Endodermal cell (in vitro differentiated cells): ENCODE data around the gene APPL2. TPM values are rescaled to one million over a fixed set of nuclear protein-coding genes. Genes with fewer than 3 reads are reported as not detected.

Experiments
- DNase-seq: peaks from one replicate; pipeline ENCODE4 v3.0.0-alpha.2; 2017
- H3K27ac ChIP-seq: 2 replicates; pipeline ENCODE4 v1.5.1; 2013; ENCODE audit warnings: mild to moderate bottlenecking, low read depth, low read length, moderate library complexity
- H3K27me3 ChIP-seq: 2 replicates; pipeline ENCODE4 v1.6.1; 2013; ENCODE audit warnings: mild to moderate bottlenecking, low read length, moderate library complexity; ENCODE audit not compliant: insufficient read depth, control insufficient read depth, poor library complexity, severe bottlenecking
- H3K36me3 ChIP-seq: 2 replicates; pipeline ENCODE4 v1.7.0; 2013; ENCODE audit warnings: mild to moderate bottlenecking, low read length, moderate library complexity; ENCODE audit not compliant: control insufficient read depth, insufficient read depth
- H3K4me1 ChIP-seq: one replicate; pipeline ENCODE4 v1.7.0; 2013; ENCODE audit warnings: low read length; ENCODE audit not compliant: control insufficient read depth, insufficient read depth
- H3K4me3 ChIP-seq: 2 replicates; pipeline ENCODE4 v1.5.1; 2013; ENCODE audit warnings: mild to moderate bottlenecking, low read length, moderate library complexity
- H3K9ac ChIP-seq: 2 replicates; pipeline ENCODE4 v1.6.1; 2013; ENCODE audit warnings: mild to moderate bottlenecking, low read length, moderate library complexity; ENCODE audit not compliant: poor library complexity, severe bottlenecking; ENCODE audit errors: extremely low read depth
- H3K9me3 ChIP-seq: 2 replicates; pipeline ENCODE4 v1.6.1; 2013; ENCODE audit warnings: mild to moderate bottlenecking, low read length, moderate library complexity; ENCODE audit not compliant: control insufficient read depth
- H3K27ac Mint-ChIP-seq: 2 replicates; pipeline ENCODE4 v1.8.0; 2020; ENCODE audit warnings: mixed read lengths
- H3K27me3 Mint-ChIP-seq: 2 replicates; pipeline ENCODE4 v1.8.0; 2021; ENCODE audit warnings: mild to moderate bottlenecking, mixed read lengths; ENCODE audit not compliant: insufficient read depth
- H3K36me3 Mint-ChIP-seq: 2 replicates; pipeline ENCODE4 v1.8.0; 2020; ENCODE audit warnings: low read depth, mixed read lengths
- H3K4me1 Mint-ChIP-seq: 2 replicates; pipeline ENCODE4 v1.8.0; 2020; ENCODE audit warnings: mixed read lengths
- H3K4me3 Mint-ChIP-seq: 2 replicates; pipeline ENCODE4 v1.8.0; 2020; ENCODE audit warnings: mild to moderate bottlenecking, moderate library complexity, mixed read lengths
- H3K9me3 Mint-ChIP-seq: 2 replicates; pipeline ENCODE4 v1.8.0; 2020; ENCODE audit warnings: mild to moderate bottlenecking, mixed read lengths
- WGBS, 2 experiments: methylation state at CpG; one replicate each; pipeline versions ENCODE4 v1.1.5 to v1.1.7; 2013; ENCODE audit warnings: missing lambda C conversion rate in 2 of 2, mixed read lengths in 1 of 2; ENCODE audit not compliant: insufficient coverage in 1 of 2, insufficient read length in 1 of 2; 5-methylcytosine and 5-hydroxymethylcytosine counted together
- total RNA-seq, 2 donors: library from RNA; stranded (reverse); fragmentation: NEBNext Ultra II Directional in 1 of 2; extraction: Animal tissue kit (Norgen Biotek cat#: 25700) in 1 of 2; gene quantifications; 2 replicates in 1 of 2; 3 replicates in 1 of 2; pipeline ENCODE4 v1.2.1, GENCODE V29; 2021
- TF ChIP-seq, protein P1 (sequence below): fragments of 200-600 bp; sonication (generic); conservative IDR thresholded peaks from 2 replicates; pipeline ENCODE4 v1.5.0; 2021; ENCODE audit warnings: antibody characterized with exemption, mild to moderate bottlenecking

The APPL2 gene
- total RNA-seq, 2 donors from 2014 or later = 31.8 to 35.2 TPM

DNA sequence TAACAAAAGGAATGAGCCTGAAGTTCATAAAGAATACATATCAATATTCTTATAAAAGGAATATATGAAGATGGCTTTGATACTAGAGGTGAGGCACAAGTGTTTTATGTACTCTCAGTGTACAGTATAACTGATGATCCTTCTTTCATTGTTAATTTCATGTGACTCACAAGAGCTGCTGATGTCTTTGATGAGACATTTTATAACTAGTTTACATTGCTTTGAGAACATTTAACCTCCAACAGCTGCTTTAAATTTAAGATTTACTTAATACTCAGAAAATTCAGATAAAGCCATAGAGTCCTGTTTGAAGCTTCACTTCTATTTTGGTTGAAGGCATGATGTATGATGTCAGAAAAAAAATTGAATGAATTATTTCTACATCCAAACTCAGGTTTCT, 68.6 kb downstream of the APPL2 start:
- no peaks in the 10 kb centered on the region for H3K9me3 ChIP-seq
- H3K4me3 ChIP-seq = no peak overlapping the region
- Mint-ChIP-seq H3K9me3 (no peaks in the 10 kb centered on the region), H3K36me3 (peaks cover 47% of the 10 kb centered on the region), H3K27me3 (no peaks in the 10 kb centered on the region), H3K4me3 (no peak overlapping the region), H3K27ac (no peak overlapping the region), H3K4me1 (peaks cover 4% of the 10 kb centered on the region)
- TF ChIP-seq, protein P1, sequence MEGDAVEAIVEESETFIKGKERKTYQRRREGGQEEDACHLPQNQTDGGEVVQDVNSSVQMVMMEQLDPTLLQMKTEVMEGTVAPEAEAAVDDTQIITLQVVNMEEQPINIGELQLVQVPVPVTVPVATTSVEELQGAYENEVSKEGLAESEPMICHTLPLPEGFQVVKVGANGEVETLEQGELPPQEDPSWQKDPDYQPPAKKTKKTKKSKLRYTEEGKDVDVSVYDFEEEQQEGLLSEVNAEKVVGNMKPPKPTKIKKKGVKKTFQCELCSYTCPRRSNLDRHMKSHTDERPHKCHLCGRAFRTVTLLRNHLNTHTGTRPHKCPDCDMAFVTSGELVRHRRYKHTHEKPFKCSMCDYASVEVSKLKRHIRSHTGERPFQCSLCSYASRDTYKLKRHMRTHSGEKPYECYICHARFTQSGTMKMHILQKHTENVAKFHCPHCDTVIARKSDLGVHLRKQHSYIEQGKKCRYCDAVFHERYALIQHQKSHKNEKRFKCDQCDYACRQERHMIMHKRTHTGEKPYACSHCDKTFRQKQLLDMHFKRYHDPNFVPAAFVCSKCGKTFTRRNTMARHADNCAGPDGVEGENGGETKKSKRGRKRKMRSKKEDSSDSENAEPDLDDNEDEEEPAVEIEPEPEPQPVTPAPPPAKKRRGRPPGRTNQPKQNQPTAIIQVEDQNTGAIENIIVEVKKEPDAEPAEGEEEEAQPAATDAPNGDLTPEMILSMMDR = no peak
- H3K36me3 ChIP-seq = peaks cover 84% of the 10 kb centered on the region
- no peak for DNase-seq
- no peak overlapping the region for H3K27ac ChIP-seq
- H3K27me3 ChIP-seq = no peaks in the 10 kb centered on the region
- H3K4me1 ChIP-seq = peaks cover 2% of the 10 kb centered on the region
- H3K9ac ChIP-seq = no peak overlapping the region

DNA sequence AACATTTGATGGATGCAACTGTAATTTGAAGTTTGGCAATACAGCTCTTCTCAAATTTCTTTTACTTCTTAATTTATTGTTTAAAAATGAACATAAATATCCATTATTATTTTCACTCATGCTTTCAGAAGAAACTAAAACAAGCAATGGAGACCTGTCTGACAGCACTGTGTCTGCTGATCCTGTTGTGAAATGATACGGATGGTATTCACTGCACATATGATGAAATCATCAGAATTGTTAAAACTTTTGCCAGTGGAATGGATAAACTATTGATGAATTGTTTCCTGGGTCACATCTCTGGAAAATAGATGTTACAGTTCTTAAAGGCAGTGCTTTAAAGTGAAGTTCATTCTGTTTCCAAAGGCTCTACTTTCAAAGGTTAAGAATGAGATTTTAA, 69.2 kb downstream of the APPL2 start:
- Histone ChIP-seq H3K9me3 (no peaks in the 10 kb centered on the region), H3K36me3 (peaks cover 86% of the 10 kb centered on the region), H3K9ac (no peak overlapping the region), H3K27ac (no peak overlapping the region), H3K4me3 (no peak overlapping the region), H3K4me1 (peaks cover 2% of the 10 kb centered on the region), H3K27me3 (no peaks in the 10 kb centered on the region)
- Mint-ChIP-seq H3K36me3 (peaks cover 48% of the 10 kb centered on the region), H3K27me3 (no peaks in the 10 kb centered on the region), H3K4me3 (no peak overlapping the region), H3K27ac (no peak overlapping the region), H3K9me3 (no peaks in the 10 kb centered on the region), H3K4me1 (peaks cover 4% of the 10 kb centered on the region)
- WGBS, 2 experiments = 100% methylated on average over 1 of the region's 1 CpG
- no peak for DNase-seq
- TF ChIP-seq, protein P1 = no peak

DNA sequence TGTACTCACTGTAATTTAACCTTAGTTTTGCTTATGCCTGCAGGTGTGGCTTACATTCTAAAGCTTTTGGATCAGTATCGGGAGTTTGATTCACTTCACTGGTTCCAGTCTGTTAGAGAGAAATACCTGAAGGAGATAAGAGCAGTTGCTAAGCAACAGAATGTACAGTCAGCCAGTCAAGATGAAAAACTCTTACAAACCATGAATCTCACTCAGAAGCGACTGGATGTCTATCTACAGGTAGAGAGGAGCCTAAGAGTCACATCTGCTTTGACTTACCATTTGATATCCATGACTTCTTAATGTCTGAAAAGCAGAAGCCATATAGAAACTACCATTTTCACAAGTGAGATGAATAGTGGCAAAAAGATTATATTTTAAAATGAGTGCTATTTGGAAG, 71.9 kb downstream of the APPL2 start:
- Mint-ChIP-seq H3K4me3 (no peak overlapping the region), H3K36me3 (peaks cover 62% of the 10 kb centered on the region), H3K9me3 (no peaks in the 10 kb centered on the region), H3K27ac (no peak overlapping the region), H3K4me1 (no peaks in the 10 kb centered on the region), H3K27me3 (no peaks in the 10 kb centered on the region)
- Histone ChIP-seq H3K27ac (no peak overlapping the region), H3K36me3 (peaks cover 90% of the 10 kb centered on the region), H3K4me3 (no peak overlapping the region), H3K9ac (no peak overlapping the region), H3K4me1 (no peaks in the 10 kb centered on the region), H3K9me3 (no peaks in the 10 kb centered on the region), H3K27me3 (no peaks in the 10 kb centered on the region)
- no peak for DNase-seq
- 98% methylated on average over 2 of the region's 2 CpGs; no CpG with 5 or more reads in 1 of the 2 experiments for WGBS, 2 experiments
- TF ChIP-seq, protein P1 = no peak
